Measurements from ENCODE around the gene ACP1. TPM values are rescaled to one million over a fixed set of nuclear protein-coding genes. Genes with fewer than 3 reads are reported as not detected.

The ACP1 gene
- total RNA-seq, 1 experiment from 2014 or later: 120 TPM

DNA sequence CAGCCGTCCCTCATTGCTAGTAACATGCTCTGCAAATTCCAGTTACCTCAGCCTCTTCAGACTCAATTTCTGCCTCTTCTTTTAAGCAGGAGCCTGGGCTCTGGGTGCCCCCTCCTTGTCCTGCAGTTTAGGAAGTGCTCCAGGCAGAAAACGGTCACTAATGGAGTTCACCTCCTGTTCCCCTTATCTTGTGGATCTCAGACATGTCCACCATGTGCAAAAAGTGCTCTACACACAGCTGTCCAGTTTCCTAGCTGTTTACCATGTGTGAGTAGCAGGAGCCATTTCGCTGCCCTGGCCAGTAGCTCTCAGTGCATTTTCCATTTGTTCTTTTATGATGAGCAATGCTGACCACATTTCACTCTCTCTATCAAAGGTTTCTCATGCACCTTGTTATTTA is 5.8 kb upstream of the ACP1 start:
- CTCF ChIA-PET: no interaction called here
- H3K9me3 Mint-ChIP-seq (ENCODE audit: low read depth, unreplicated experiment): no peaks in the 10 kb centered on the region
- BruUV-seq (replicated peaks): no TSS peak

DNA sequence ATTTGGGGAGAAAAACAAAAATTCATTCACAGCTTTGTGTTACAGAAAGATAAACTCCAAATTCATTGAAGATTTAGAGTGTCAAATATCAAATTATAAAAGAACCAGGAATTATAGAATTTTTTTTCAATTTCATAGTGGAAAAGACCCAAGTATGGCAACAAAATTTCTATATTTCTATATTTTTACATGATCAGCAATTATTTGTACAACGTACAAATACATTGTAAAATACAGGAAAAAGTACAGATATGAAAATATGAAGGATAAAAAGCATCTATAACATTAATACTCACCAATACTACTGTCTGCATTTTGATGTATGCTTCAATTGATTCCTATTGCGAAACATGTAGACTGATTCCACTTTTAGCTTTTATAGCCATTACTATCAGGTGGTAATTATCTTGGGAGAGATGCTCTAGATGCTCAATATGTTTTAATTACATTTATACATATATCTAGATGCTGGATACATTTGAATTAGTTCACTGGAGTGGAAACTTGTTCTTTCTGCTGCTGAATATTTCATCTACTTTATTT is 4.9 kb upstream of the ACP1 start:
- CTCF ChIA-PET: no interaction called here
- Mint-ChIP-seq H3K27ac (ENCODE audit: unreplicated experiment) (peak overlapping the region; percentile 54), H3K9me3 (ENCODE audit: low read depth, unreplicated experiment) (no peaks in the 10 kb centered on the region), H3K27me3 (ENCODE audit: unreplicated experiment) (no peaks in the 10 kb centered on the region), H3K4me1 (ENCODE audit: low read depth, unreplicated experiment) (peaks cover 25% of the 10 kb centered on the region), H3K36me3 (ENCODE audit: insufficient read depth, unreplicated experiment) (peaks cover 47% of the 10 kb centered on the region), H3K4me3 (ENCODE audit: low read depth, unreplicated experiment) (no peak overlapping the region)
- TF ChIP-seq, protein P1, sequence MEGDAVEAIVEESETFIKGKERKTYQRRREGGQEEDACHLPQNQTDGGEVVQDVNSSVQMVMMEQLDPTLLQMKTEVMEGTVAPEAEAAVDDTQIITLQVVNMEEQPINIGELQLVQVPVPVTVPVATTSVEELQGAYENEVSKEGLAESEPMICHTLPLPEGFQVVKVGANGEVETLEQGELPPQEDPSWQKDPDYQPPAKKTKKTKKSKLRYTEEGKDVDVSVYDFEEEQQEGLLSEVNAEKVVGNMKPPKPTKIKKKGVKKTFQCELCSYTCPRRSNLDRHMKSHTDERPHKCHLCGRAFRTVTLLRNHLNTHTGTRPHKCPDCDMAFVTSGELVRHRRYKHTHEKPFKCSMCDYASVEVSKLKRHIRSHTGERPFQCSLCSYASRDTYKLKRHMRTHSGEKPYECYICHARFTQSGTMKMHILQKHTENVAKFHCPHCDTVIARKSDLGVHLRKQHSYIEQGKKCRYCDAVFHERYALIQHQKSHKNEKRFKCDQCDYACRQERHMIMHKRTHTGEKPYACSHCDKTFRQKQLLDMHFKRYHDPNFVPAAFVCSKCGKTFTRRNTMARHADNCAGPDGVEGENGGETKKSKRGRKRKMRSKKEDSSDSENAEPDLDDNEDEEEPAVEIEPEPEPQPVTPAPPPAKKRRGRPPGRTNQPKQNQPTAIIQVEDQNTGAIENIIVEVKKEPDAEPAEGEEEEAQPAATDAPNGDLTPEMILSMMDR (IDR thresholded peaks at IDR 0.05; ENCODE audit: unreplicated experiment): no peak
- no peak for DNase-seq
- no TSS peak for BruUV-seq (replicated peaks)
- intact Hi-C loops (cut with micrococcal nuclease; ENCODE audit: unreplicated experiment): loop anchor here (2.0 kb wide), 1 partner anchor 13 kb away; no protein-coding TSS in a partner anchor

More for the DNA sequence above, 5.8 kb upstream of the ACP1 start:
- Mint-ChIP-seq H3K27ac (ENCODE audit: unreplicated experiment) (peak overlapping the region; percentile 54), H3K27me3 (ENCODE audit: unreplicated experiment) (no peaks in the 10 kb centered on the region), H3K4me1 (ENCODE audit: low read depth, unreplicated experiment) (peaks cover 25% of the 10 kb centered on the region), H3K4me3 (ENCODE audit: low read depth, unreplicated experiment) (no peak overlapping the region), H3K36me3 (ENCODE audit: insufficient read depth, unreplicated experiment) (peaks cover 38% of the 10 kb centered on the region)
- TF ChIP-seq, protein P1 (IDR thresholded peaks at IDR 0.05; ENCODE audit: unreplicated experiment): no peak
- intact Hi-C loops (cut with micrococcal nuclease; ENCODE audit: unreplicated experiment): no loop called here
- DNase-seq: no peak

DNA sequence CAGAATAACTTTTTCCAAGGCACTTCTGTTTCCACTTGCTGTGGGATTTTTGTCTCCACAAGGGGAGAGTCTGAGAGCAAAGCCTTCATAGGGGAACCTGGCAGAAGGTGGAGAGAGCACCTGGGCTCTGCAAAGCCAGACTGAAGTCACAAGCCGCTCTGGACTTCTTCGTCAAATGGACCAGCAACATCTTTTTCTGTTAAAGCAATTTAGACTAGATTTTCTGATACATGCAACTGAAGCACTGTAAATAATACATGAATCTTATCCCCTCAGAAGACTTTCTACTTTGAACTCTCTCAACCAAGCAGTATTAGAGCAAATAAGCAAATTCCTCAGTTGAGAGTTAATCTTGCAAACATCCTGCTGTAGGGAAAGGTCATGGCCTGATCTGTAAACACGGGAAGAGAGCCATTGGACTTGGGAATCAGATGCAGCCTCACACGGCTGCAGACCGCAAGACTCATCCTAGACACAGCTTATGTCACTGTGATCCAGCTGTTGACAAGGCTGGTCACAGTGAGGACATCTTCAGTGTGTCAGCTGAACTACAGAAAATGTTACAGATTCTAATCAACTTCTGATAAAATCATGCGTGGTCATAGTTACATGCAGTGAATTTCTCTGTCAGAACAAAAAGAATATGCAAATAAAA is 4.1 kb upstream of the ACP1 start:
- Mint-ChIP-seq H3K27me3 (ENCODE audit: unreplicated experiment) (no peaks in the 10 kb centered on the region), H3K36me3 (ENCODE audit: insufficient read depth, unreplicated experiment) (peaks cover 55% of the 10 kb centered on the region), H3K4me1 (ENCODE audit: low read depth, unreplicated experiment) (peaks cover 25% of the 10 kb centered on the region), H3K9me3 (ENCODE audit: low read depth, unreplicated experiment) (no peaks in the 10 kb centered on the region), H3K4me3 (ENCODE audit: low read depth, unreplicated experiment) (no peak overlapping the region), H3K27ac (ENCODE audit: unreplicated experiment) (no peak overlapping the region)
- TF ChIP-seq, protein P1 (IDR thresholded peaks at IDR 0.05; ENCODE audit: unreplicated experiment): no peak
- no TSS peak for BruUV-seq (replicated peaks)
- CTCF ChIA-PET: no interaction called here
- intact Hi-C loops (cut with micrococcal nuclease; ENCODE audit: unreplicated experiment): loop anchor here (2.0 kb wide), 1 partner anchor 14 kb away; no protein-coding TSS in a partner anchor
- DNase-seq: no peak

DNA sequence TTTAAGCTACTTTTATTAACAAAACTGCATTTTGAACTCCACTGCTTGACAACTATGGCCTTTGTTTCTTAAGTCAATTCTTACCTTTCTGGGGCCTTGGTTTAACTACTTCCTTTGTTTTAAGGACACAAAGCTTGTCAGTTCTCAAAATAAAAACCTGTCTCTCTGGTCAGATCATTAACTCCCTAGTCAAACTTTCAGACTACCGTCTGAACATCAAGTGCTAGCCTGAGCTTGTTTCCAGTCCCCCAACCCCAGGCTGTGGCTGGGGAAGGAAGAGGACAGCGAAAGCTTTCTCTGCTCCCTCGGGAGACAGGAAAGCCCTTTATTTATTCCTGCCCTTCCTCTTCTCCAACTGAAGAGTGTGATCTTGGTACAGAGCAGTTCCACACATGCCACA is 2.6 kb upstream of the ACP1 start:
- intact Hi-C loops (cut with micrococcal nuclease; ENCODE audit: unreplicated experiment): no loop called here
- peak overlapping the region; percentile 70 for H3K27ac Mint-ChIP-seq (ENCODE audit: unreplicated experiment)
- peak overlapping the region; percentile 99 for H3K4me3 Mint-ChIP-seq (ENCODE audit: low read depth, unreplicated experiment)
- no peaks in the 10 kb centered on the region for H3K27me3 Mint-ChIP-seq (ENCODE audit: unreplicated experiment)
- no peaks in the 10 kb centered on the region for H3K9me3 Mint-ChIP-seq (ENCODE audit: low read depth, unreplicated experiment)
- CTCF ChIA-PET: interaction anchor here (0.9 to 1.0 kb wide), 2 partner anchors 14 to 18 kb away, joined by 4 read pairs; no protein-coding TSS in a partner anchor
- TF ChIP-seq, protein P1 (IDR thresholded peaks at IDR 0.05; ENCODE audit: unreplicated experiment): no peak
- no TSS peak for BruUV-seq (replicated peaks)
- peak; percentile 16 for DNase-seq
- H3K4me1 Mint-ChIP-seq (ENCODE audit: low read depth, unreplicated experiment): peaks cover 33% of the 10 kb centered on the region
- peaks cover 62% of the 10 kb centered on the region for H3K36me3 Mint-ChIP-seq (ENCODE audit: insufficient read depth, unreplicated experiment)
